ENCODE results near the gene BMP7.

DNA sequence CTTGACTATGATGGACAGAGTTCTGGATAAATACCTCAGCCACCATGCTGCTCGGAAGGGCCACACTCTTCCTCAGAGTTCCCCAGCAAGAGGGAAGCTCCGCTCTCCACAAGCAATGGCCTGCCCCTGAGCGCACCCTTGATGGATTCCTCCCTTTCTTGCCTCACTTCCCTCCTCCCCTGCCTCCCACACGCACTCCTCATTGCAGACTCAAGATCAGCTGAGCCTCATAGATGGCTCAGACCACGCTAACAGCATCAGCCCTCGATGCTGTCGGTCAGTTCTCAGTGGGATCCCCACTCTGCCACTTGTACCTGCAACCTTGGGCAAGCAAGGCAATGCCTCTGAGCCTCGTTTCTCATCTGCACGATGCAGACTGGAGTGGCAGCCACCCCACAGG lies 123.3 kb downstream of the BMP7 start:
- no peak for TF ChIP-seq YY1 (tag by site-specific recombination; IDR thresholded peaks at IDR 0.05)
- no peak for TF ChIP-seq ZNF37A (tag by site-specific recombination; IDR thresholded peaks at IDR 0.05)
- TF ChIP-seq, protein P1, sequence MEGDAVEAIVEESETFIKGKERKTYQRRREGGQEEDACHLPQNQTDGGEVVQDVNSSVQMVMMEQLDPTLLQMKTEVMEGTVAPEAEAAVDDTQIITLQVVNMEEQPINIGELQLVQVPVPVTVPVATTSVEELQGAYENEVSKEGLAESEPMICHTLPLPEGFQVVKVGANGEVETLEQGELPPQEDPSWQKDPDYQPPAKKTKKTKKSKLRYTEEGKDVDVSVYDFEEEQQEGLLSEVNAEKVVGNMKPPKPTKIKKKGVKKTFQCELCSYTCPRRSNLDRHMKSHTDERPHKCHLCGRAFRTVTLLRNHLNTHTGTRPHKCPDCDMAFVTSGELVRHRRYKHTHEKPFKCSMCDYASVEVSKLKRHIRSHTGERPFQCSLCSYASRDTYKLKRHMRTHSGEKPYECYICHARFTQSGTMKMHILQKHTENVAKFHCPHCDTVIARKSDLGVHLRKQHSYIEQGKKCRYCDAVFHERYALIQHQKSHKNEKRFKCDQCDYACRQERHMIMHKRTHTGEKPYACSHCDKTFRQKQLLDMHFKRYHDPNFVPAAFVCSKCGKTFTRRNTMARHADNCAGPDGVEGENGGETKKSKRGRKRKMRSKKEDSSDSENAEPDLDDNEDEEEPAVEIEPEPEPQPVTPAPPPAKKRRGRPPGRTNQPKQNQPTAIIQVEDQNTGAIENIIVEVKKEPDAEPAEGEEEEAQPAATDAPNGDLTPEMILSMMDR (tag by site-specific recombination; IDR thresholded peaks at IDR 0.05): no peak
- TF ChIP-seq, protein P2, sequence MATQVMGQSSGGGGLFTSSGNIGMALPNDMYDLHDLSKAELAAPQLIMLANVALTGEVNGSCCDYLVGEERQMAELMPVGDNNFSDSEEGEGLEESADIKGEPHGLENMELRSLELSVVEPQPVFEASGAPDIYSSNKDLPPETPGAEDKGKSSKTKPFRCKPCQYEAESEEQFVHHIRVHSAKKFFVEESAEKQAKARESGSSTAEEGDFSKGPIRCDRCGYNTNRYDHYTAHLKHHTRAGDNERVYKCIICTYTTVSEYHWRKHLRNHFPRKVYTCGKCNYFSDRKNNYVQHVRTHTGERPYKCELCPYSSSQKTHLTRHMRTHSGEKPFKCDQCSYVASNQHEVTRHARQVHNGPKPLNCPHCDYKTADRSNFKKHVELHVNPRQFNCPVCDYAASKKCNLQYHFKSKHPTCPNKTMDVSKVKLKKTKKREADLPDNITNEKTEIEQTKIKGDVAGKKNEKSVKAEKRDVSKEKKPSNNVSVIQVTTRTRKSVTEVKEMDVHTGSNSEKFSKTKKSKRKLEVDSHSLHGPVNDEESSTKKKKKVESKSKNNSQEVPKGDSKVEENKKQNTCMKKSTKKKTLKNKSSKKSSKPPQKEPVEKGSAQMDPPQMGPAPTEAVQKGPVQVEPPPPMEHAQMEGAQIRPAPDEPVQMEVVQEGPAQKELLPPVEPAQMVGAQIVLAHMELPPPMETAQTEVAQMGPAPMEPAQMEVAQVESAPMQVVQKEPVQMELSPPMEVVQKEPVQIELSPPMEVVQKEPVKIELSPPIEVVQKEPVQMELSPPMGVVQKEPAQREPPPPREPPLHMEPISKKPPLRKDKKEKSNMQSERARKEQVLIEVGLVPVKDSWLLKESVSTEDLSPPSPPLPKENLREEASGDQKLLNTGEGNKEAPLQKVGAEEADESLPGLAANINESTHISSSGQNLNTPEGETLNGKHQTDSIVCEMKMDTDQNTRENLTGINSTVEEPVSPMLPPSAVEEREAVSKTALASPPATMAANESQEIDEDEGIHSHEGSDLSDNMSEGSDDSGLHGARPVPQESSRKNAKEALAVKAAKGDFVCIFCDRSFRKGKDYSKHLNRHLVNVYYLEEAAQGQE (tag by site-specific recombination; IDR thresholded peaks at IDR 0.05): no peak
- TF ChIP-seq ZNF121 (tag by site-specific recombination; IDR thresholded peaks at IDR 0.05): no peak
